ENCODE results near the gene FAM240B.

Gene FAM240B

DNA sequence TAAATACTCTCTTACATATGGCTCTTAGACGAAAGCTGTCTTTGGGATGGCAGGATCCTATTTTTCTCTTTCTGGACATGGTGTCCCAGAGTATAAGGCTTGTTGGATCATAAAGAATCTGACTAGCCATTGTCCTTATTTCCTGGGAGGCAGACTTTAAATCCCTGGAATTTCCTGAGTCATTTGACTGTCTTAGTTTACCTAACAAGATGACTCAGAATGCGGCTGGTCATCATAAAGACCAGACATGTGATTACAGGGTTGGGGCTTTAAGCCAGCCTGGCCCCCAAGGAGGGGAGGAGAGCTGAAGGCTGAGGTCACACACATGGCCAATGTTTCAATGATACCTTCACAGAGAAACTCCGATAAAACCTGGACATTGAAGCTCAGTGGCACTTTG is 37.2 kb downstream of the FAM240B start:
- no peak overlapping the region for H4K12ac ChIP-seq (ENCODE audit: low read depth, low read length)
- H3K79me1 ChIP-seq (ENCODE audit: low read length): peaks cover 25% of the 10 kb centered on the region
- peak overlapping the region; percentile 86 for H3K27ac ChIP-seq (ENCODE audit: low read depth, low read length)
- no peaks in the 10 kb centered on the region for H3K27me3 ChIP-seq (ENCODE audit: insufficient read depth, low read length)
- H3K4me3 ChIP-seq (ENCODE audit: low read depth, low read length): no peak overlapping the region
- peak overlapping the region; percentile 90 for H2BK5ac ChIP-seq (ENCODE audit: low read depth, low read length, poor library complexity)
- H4K91ac ChIP-seq (ENCODE audit: low read depth, low read length): peak overlapping the region; percentile 91
- H2BK12ac ChIP-seq (ENCODE audit: low read length): peak overlapping the region; percentile 90
- H3K4ac ChIP-seq (ENCODE audit: low read depth, low read length): no peak overlapping the region
- no peaks in the 10 kb centered on the region for H3K36me3 ChIP-seq (ENCODE audit: control insufficient read depth in 1 of 2, insufficient read depth in 2 of 2, low read length in 2 of 2)
- no peak overlapping the region for H3K18ac ChIP-seq (ENCODE audit: low read length)
- no peak overlapping the region for H3K9ac ChIP-seq (ENCODE audit: low read length)
- H2AFZ ChIP-seq (ENCODE audit: insufficient read depth, low read length, poor library complexity): no peak overlapping the region
- peak overlapping the region; percentile 94 for H2BK120ac ChIP-seq (ENCODE audit: insufficient read depth, low read length, poor library complexity)
- H3K23ac ChIP-seq (ENCODE audit: low read length): no peak overlapping the region
- DNase-seq: peak; percentile 73 to 86
- no CpG with 5 or more reads among the region's 3 CpGs for WGBS (ENCODE audit: extremely low coverage, insufficient coverage, insufficient read length)
- no peaks in the 10 kb centered on the region for H3K9me3 ChIP-seq (ENCODE audit: insufficient read depth, low read depth, low read length)
- H2AK5ac ChIP-seq (ENCODE audit: low read length): no peak overlapping the region
- peak overlapping the region; percentile 79 for H3K14ac ChIP-seq (ENCODE audit: low read length)
- H3K79me2 ChIP-seq (ENCODE audit: control insufficient read depth, insufficient read depth, low read length, poor library complexity): no peaks in the 10 kb centered on the region
- peaks cover 28 to 29% of the 10 kb centered on the region in 2 experiments for H3K4me1 ChIP-seq (ENCODE audit: control insufficient read depth in 1 of 2, insufficient read depth in 2 of 2, low read length in 2 of 2)
- H4K8ac ChIP-seq (ENCODE audit: low read depth, low read length): peak overlapping the region; percentile 24
- H3K4me2 ChIP-seq (ENCODE audit: low read length): peak overlapping the region; percentile 7

GRCh38 chr9:38681747-38682227 is 38.1 kb downstream of the FAM240B start:
- no peaks in the 10 kb centered on the region for H3K36me3 ChIP-seq (ENCODE audit: control insufficient read depth in 1 of 2, insufficient read depth in 2 of 2, low read length in 2 of 2)
- no peaks in the 10 kb centered on the region for H3K27me3 ChIP-seq (ENCODE audit: insufficient read depth, low read length)
- peak overlapping the region; percentile 66 for H3K14ac ChIP-seq (ENCODE audit: low read length)
- H3K23ac ChIP-seq (ENCODE audit: low read length): no peak overlapping the region
- H2BK5ac ChIP-seq (ENCODE audit: low read depth, low read length, poor library complexity): peak overlapping the region; percentile 36
- H4K12ac ChIP-seq (ENCODE audit: low read depth, low read length): no peak overlapping the region
- H3K79me1 ChIP-seq (ENCODE audit: low read length): peaks cover 20% of the 10 kb centered on the region
- H2AK5ac ChIP-seq (ENCODE audit: low read length): no peak overlapping the region
- no peaks in the 10 kb centered on the region for H3K9me3 ChIP-seq (ENCODE audit: insufficient read depth, low read depth, low read length)
- no peak overlapping the region for H2AFZ ChIP-seq (ENCODE audit: insufficient read depth, low read length, poor library complexity)
- no peak overlapping the region for H3K18ac ChIP-seq (ENCODE audit: low read length)
- no peak overlapping the region for H3K4me2 ChIP-seq (ENCODE audit: low read length)
- no CpG with 5 or more reads among the region's 4 CpGs for WGBS (ENCODE audit: extremely low coverage, insufficient coverage, insufficient read length)
- peak; percentile 43 to 70 for DNase-seq
- H3K4me3 ChIP-seq (ENCODE audit: low read depth, low read length): no peak overlapping the region
- H4K8ac ChIP-seq (ENCODE audit: low read depth, low read length): no peak overlapping the region
- no peak overlapping the region for H3K4ac ChIP-seq (ENCODE audit: low read depth, low read length)
- H3K27ac ChIP-seq (ENCODE audit: low read depth, low read length): no peak overlapping the region
- no peak overlapping the region for H2BK120ac ChIP-seq (ENCODE audit: insufficient read depth, low read length, poor library complexity)
- H3K9ac ChIP-seq (ENCODE audit: low read length): no peak overlapping the region
- H4K91ac ChIP-seq (ENCODE audit: low read depth, low read length): peak overlapping the region; percentile 60
- H3K4me1 ChIP-seq (ENCODE audit: control insufficient read depth in 1 of 2, insufficient read depth in 2 of 2, low read length in 2 of 2): peaks cover 25% of the 10 kb centered on the region in 2 experiments
- H2BK12ac ChIP-seq (ENCODE audit: low read length): no peak overlapping the region
- no peaks in the 10 kb centered on the region for H3K79me2 ChIP-seq (ENCODE audit: control insufficient read depth, insufficient read depth, low read length, poor library complexity)

GRCh38 chr9:38680837-38681445 is 39.0 kb downstream of the FAM240B start:
- H3K4me3 ChIP-seq (ENCODE audit: low read depth, low read length): no peak overlapping the region
- H2AFZ ChIP-seq (ENCODE audit: insufficient read depth, low read length, poor library complexity): no peak overlapping the region
- peak overlapping the region; percentile 68 for H2BK120ac ChIP-seq (ENCODE audit: insufficient read depth, low read length, poor library complexity)
- H3K27ac ChIP-seq (ENCODE audit: low read depth, low read length): no peak overlapping the region
- no CpG with 5 or more reads among the region's 14 CpGs for WGBS (ENCODE audit: extremely low coverage, insufficient coverage, insufficient read length)
- H3K14ac ChIP-seq (ENCODE audit: low read length): peak overlapping the region; percentile 13
- H3K27me3 ChIP-seq (ENCODE audit: insufficient read depth, low read length): no peaks in the 10 kb centered on the region
- H4K91ac ChIP-seq (ENCODE audit: low read depth, low read length): peak overlapping the region; percentile 60
- H3K79me1 ChIP-seq (ENCODE audit: low read length): peaks cover 20% of the 10 kb centered on the region
- no peak overlapping the region for H3K4ac ChIP-seq (ENCODE audit: low read depth, low read length)
- H2BK12ac ChIP-seq (ENCODE audit: low read length): peak overlapping the region; percentile 58
- H4K12ac ChIP-seq (ENCODE audit: low read depth, low read length): no peak overlapping the region
- H3K23ac ChIP-seq (ENCODE audit: low read length): no peak overlapping the region
- H3K9me3 ChIP-seq (ENCODE audit: insufficient read depth, low read depth, low read length): no peaks in the 10 kb centered on the region
- no peak overlapping the region for H4K8ac ChIP-seq (ENCODE audit: low read depth, low read length)
- no peak overlapping the region for H3K4me2 ChIP-seq (ENCODE audit: low read length)
- peaks cover 23 to 24% of the 10 kb centered on the region in 2 experiments for H3K4me1 ChIP-seq (ENCODE audit: control insufficient read depth in 1 of 2, insufficient read depth in 2 of 2, low read length in 2 of 2)
- H3K36me3 ChIP-seq (ENCODE audit: control insufficient read depth in 1 of 2, insufficient read depth in 2 of 2, low read length in 2 of 2): no peaks in the 10 kb centered on the region
- no peak overlapping the region for H3K9ac ChIP-seq (ENCODE audit: low read length)
- H3K18ac ChIP-seq (ENCODE audit: low read length): peak overlapping the region; percentile 1
- no peaks in the 10 kb centered on the region for H3K79me2 ChIP-seq (ENCODE audit: control insufficient read depth, insufficient read depth, low read length, poor library complexity)
- H2AK5ac ChIP-seq (ENCODE audit: low read length): peak overlapping the region; percentile 60
- DNase-seq: no peak
- H2BK5ac ChIP-seq (ENCODE audit: low read depth, low read length, poor library complexity): peak overlapping the region; percentile 6

GRCh38 chr9:38677660-38678303 is 42.2 kb downstream of the FAM240B start:
- WGBS (ENCODE audit: extremely low coverage, insufficient coverage, insufficient read length): no CpG with 5 or more reads among the region's 14 CpGs
- H3K79me2 ChIP-seq (ENCODE audit: control insufficient read depth, insufficient read depth, low read length, poor library complexity): no peaks in the 10 kb centered on the region
- H3K4me3 ChIP-seq (ENCODE audit: low read depth, low read length): no peak overlapping the region
- DNase-seq: no peak
- H3K14ac ChIP-seq (ENCODE audit: low read length): no peak overlapping the region
- H2BK12ac ChIP-seq (ENCODE audit: low read length): no peak overlapping the region
- H2BK5ac ChIP-seq (ENCODE audit: low read depth, low read length, poor library complexity): no peak overlapping the region
- H3K27me3 ChIP-seq (ENCODE audit: insufficient read depth, low read length): no peaks in the 10 kb centered on the region
- H3K36me3 ChIP-seq (ENCODE audit: control insufficient read depth in 1 of 2, insufficient read depth in 2 of 2, low read length in 2 of 2): no peaks in the 10 kb centered on the region
- peak overlapping the region; percentile 24 for H2AK5ac ChIP-seq (ENCODE audit: low read length)
- peaks cover 11 to 13% of the 10 kb centered on the region in 2 experiments for H3K4me1 ChIP-seq (ENCODE audit: control insufficient read depth in 1 of 2, insufficient read depth in 2 of 2, low read length in 2 of 2)
- H3K9ac ChIP-seq (ENCODE audit: low read length): no peak overlapping the region
- no peaks in the 10 kb centered on the region for H3K9me3 ChIP-seq (ENCODE audit: insufficient read depth, low read depth, low read length)
- H3K79me1 ChIP-seq (ENCODE audit: low read length): peaks cover 12% of the 10 kb centered on the region
- peak overlapping the region; percentile 21 for H3K23ac ChIP-seq (ENCODE audit: low read length)
- no peak overlapping the region for H3K27ac ChIP-seq (ENCODE audit: low read depth, low read length)
- H4K91ac ChIP-seq (ENCODE audit: low read depth, low read length): no peak overlapping the region
- no peak overlapping the region for H3K4ac ChIP-seq (ENCODE audit: low read depth, low read length)
- no peak overlapping the region for H3K4me2 ChIP-seq (ENCODE audit: low read length)
- no peak overlapping the region for H2AFZ ChIP-seq (ENCODE audit: insufficient read depth, low read length, poor library complexity)
- no peak overlapping the region for H4K12ac ChIP-seq (ENCODE audit: low read depth, low read length)
- H2BK120ac ChIP-seq (ENCODE audit: insufficient read depth, low read length, poor library complexity): no peak overlapping the region
- no peak overlapping the region for H3K18ac ChIP-seq (ENCODE audit: low read length)
- no peak overlapping the region for H4K8ac ChIP-seq (ENCODE audit: low read depth, low read length)

Measured in trophoblast cell (in vitro differentiated cells and primary cell).